ENCODE measurements around the gene KRT72. TPM values are rescaled to one million over a fixed set of nuclear protein-coding genes. Genes with fewer than 3 reads are reported as not detected.

KRT72 gene
- polyA plus RNA-seq, 1 donor (not counting 4 experiments of a cell fraction or from before 2014, with no cell fraction given) = not detected

DNA sequence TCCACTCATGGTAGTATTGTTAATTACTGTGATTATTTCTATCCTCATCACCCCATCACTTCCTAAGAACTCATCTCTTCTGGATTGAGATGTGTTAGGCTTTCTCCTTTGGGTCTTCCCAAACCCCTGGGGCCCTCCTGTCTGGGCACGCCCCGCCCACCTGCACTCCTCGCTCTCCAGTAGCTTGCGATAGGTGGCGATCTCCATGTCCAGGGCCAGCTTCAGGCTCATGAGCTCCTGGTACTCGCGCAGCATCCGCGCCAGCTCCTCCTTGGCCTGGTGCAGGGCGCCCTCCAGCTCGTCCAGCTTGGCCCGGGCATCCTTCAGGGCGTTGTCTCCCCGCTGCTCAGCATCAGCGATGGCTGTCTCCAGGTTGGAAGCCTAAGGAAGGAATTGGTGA, 55.1 kb downstream of the KRT72 start:
- Histone ChIP-seq H3K27me3 (ENCODE audit: control insufficient read depth, extremely low read depth, insufficient read depth, low read length) (peaks cover 12% of the 10 kb centered on the region), H2AFZ (ENCODE audit: control insufficient read depth, low read length) (no peak overlapping the region), H3K27ac (ENCODE audit: control insufficient read depth, insufficient read depth, low read length) (no peak overlapping the region), H3K9me1 (ENCODE audit: control insufficient read depth, extremely low read depth, insufficient read depth, low read length) (no peaks in the 10 kb centered on the region), H3K79me2 (ENCODE audit: control insufficient read depth, insufficient read depth, low read length) (no peaks in the 10 kb centered on the region), H3K4me2 (ENCODE audit: control insufficient read depth, extremely low read depth, insufficient read depth, low read depth, low read length) (no peak overlapping the region), H3K4me3 (ENCODE audit: control insufficient read depth in 2 of 3, extremely low read depth in 1 of 3, insufficient read depth in 2 of 3, low read depth in 1 of 3, low read length in 3 of 3) (no peak overlapping the region), H3K4me1 (ENCODE audit: control insufficient read depth, extremely low read depth, insufficient read depth, low read length) (peaks cover 9% of the 10 kb centered on the region), H3K9ac (ENCODE audit: control insufficient read depth, extremely low read depth, insufficient read depth, low read length) (no peak overlapping the region), H3K36me3 (ENCODE audit: control insufficient read depth in 2 of 2, extremely low read depth in 1 of 2, insufficient read depth in 2 of 2, low read length in 2 of 2) (no peaks in the 10 kb centered on the region), H4K20me1 (ENCODE audit: control insufficient read depth, extremely low read depth, insufficient read depth, low read length) (no peaks in the 10 kb centered on the region), H3K9me3 (ENCODE audit: control insufficient read depth, low read depth, low read length) (no peaks in the 10 kb centered on the region)
- FAIRE-seq (no peak), DNase-seq (ENCODE audit: low read depth, low spot score) (no peak)
- TF ChIP-seq, protein P1, sequence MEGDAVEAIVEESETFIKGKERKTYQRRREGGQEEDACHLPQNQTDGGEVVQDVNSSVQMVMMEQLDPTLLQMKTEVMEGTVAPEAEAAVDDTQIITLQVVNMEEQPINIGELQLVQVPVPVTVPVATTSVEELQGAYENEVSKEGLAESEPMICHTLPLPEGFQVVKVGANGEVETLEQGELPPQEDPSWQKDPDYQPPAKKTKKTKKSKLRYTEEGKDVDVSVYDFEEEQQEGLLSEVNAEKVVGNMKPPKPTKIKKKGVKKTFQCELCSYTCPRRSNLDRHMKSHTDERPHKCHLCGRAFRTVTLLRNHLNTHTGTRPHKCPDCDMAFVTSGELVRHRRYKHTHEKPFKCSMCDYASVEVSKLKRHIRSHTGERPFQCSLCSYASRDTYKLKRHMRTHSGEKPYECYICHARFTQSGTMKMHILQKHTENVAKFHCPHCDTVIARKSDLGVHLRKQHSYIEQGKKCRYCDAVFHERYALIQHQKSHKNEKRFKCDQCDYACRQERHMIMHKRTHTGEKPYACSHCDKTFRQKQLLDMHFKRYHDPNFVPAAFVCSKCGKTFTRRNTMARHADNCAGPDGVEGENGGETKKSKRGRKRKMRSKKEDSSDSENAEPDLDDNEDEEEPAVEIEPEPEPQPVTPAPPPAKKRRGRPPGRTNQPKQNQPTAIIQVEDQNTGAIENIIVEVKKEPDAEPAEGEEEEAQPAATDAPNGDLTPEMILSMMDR (optimal IDR thresholded peaks at IDR 0.05 in 1 of 3, IDR thresholded peaks at IDR 0.05 in 1 of 3, conservative IDR thresholded peaks at IDR 0.05 in 1 of 3; ENCODE audit: extremely low read depth in 1 of 3, insufficient read depth in 2 of 3, low read length in 3 of 3) = no peak
- no peak for TF ChIP-seq EZH2 (IDR thresholded peaks at IDR 0.05; ENCODE audit: low read length)
- dilution Hi-C loops (cut with MboI; ENCODE audit: extremely low pct_ligation_motif_present, low sequenced_read_pairs) = no loop called here

DNA sequence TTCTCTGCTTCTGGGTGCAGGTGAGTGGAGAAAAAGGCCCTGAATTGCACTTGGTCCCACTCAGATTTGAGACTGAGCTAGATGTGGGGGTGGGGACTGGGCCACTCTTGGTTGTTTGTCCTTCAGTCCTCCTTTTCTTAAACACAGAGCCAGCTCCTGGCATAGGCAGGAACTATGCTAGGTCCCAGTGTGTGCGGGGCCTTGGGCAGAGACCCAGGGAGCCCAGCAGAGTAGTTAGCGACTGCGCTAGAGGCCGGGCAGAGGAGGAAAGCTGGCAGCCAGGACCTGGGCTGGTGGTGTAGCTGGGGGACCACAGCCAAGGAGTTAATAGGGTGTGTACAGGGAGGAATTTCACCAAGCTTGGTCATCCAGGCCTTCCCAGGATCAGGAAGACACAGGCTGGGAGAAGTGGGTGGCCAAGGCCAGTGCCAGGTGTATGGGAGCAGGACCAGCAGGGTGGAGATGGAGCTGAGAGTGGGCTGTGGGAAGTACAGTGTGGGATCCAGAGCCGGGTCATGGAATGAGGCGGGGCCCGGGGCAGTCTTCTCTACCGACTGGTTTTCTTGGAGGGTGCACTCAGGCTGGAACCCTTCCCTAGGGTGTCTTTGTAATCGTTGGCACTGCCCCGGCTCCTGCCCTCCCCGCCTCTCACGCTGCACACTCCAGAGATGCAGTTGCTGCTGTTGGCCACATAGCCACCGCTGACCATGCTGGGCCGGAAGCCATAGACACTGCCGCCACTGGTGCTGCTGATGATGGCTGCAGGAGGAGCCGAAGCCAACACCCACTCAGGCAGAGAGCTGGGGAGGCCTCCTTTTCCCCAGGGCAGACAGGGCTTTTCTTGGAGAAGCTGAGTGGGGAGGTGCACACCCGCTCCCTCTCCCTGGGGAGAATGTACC, 57.0 kb downstream of the KRT72 start:
- no peaks in the 10 kb centered on the region for H3K9me3 ChIP-seq (ENCODE audit: control insufficient read depth, low read depth, low read length)
- no peak overlapping the region for H3K4me3 ChIP-seq (ENCODE audit: control insufficient read depth in 2 of 3, extremely low read depth in 1 of 3, insufficient read depth in 2 of 3, low read depth in 1 of 3, low read length in 3 of 3)
- FAIRE-seq = peak; percentile 51
- H3K27me3 ChIP-seq (ENCODE audit: control insufficient read depth, extremely low read depth, insufficient read depth, low read length) = peaks cover 3% of the 10 kb centered on the region
- H4K20me1 ChIP-seq (ENCODE audit: control insufficient read depth, extremely low read depth, insufficient read depth, low read length) = no peaks in the 10 kb centered on the region
- no peaks in the 10 kb centered on the region for H3K36me3 ChIP-seq (ENCODE audit: control insufficient read depth in 2 of 2, extremely low read depth in 1 of 2, insufficient read depth in 2 of 2, low read length in 2 of 2)
- no peak overlapping the region for H3K4me2 ChIP-seq (ENCODE audit: control insufficient read depth, extremely low read depth, insufficient read depth, low read depth, low read length)
- dilution Hi-C loops (cut with MboI; ENCODE audit: extremely low pct_ligation_motif_present, low sequenced_read_pairs) = no loop called here
- H3K9me1 ChIP-seq (ENCODE audit: control insufficient read depth, extremely low read depth, insufficient read depth, low read length) = no peaks in the 10 kb centered on the region
- no peak for DNase-seq (ENCODE audit: low read depth, low spot score)
- no peak overlapping the region for H3K9ac ChIP-seq (ENCODE audit: control insufficient read depth, extremely low read depth, insufficient read depth, low read length)
- TF ChIP-seq, protein P1 (optimal IDR thresholded peaks at IDR 0.05 in 1 of 3, IDR thresholded peaks at IDR 0.05 in 1 of 3, conservative IDR thresholded peaks at IDR 0.05 in 1 of 3; ENCODE audit: extremely low read depth in 1 of 3, insufficient read depth in 2 of 3, low read length in 3 of 3) = peak; percentile 16 to 26 (median 23)
- no peak for TF ChIP-seq EZH2 (IDR thresholded peaks at IDR 0.05; ENCODE audit: low read length)
- no peak overlapping the region for H3K27ac ChIP-seq (ENCODE audit: control insufficient read depth, insufficient read depth, low read length)
- H3K79me2 ChIP-seq (ENCODE audit: control insufficient read depth, insufficient read depth, low read length) = no peaks in the 10 kb centered on the region
- H2AFZ ChIP-seq (ENCODE audit: control insufficient read depth, low read length) = peak overlapping the region; percentile 11
- H3K4me1 ChIP-seq (ENCODE audit: control insufficient read depth, extremely low read depth, insufficient read depth, low read length) = peaks cover 13% of the 10 kb centered on the region

Data from keratinocyte (primary cell).